ENCODE data around the gene UBAC2. TPM values are rescaled to one million over a fixed set of nuclear protein-coding genes. Genes with fewer than 3 reads are reported as not detected.

Gene UBAC2
- total and polyA plus RNA-seq, 2 donors (not counting 3 experiments of a cell fraction or from before 2014, with no cell fraction given): 45.7 to 54.4 TPM

DNA sequence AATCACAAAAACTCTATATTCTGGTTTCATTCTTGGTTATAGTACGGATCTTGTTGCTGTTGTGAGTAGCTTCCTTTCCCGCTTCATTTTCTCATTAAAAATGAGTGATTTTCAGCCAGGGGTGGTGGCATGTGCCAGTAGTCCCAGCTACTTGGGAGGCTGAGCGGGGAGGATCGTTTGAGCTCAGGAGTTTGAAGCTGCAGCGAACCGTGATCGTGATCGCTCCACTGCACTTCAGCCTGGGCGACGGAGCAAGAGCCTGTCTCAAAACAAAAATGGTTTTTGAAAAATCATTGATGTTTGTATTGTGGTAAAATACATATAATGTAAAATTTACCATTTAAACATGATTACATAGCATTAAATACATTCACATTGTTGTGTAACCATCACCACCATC lies 229.0 kb downstream of the UBAC2 start:
- H3K4me3 ChIP-seq (replicated peaks in 1 of 3; ENCODE audit: insufficient read depth in 1 of 3, low read depth in 1 of 3, low read length in 3 of 3): no peak overlapping the region
- DNase-seq (ENCODE audit: low read depth, low spot score): no peak
- TF ChIP-seq JUN (IDR thresholded peaks at IDR 0.05; ENCODE audit: borderline replicate concordance, insufficient read depth, insufficient read length, low read depth) (no peak), POLR2AphosphoS5 (IDR thresholded peaks at IDR 0.05; ENCODE audit: insufficient read depth, low read depth, low read length) (no peak), GATA2 (IDR thresholded peaks at IDR 0.05; ENCODE audit: insufficient read depth, insufficient read length, low read depth, low read length) (no peak), POLR2A (IDR thresholded peaks at IDR 0.05; ENCODE audit: low read depth, low read length) (no peak), CTCF (IDR thresholded peaks at IDR 0.05; ENCODE audit: extremely low read depth in 1 of 2, insufficient read depth in 1 of 2, low read depth in 1 of 2, low read length in 2 of 2) (no peak), FOS (IDR thresholded peaks at IDR 0.05; ENCODE audit: borderline replicate concordance, insufficient read depth, low read length) (no peak), MYC (IDR thresholded peaks at IDR 0.05; ENCODE audit: low read depth, low read length) (no peak), EZH2 (IDR thresholded peaks at IDR 0.05; ENCODE audit: borderline replicate concordance, low read depth, low read length, severe bottlenecking) (no peak)
- TF ChIP-seq, protein P1, sequence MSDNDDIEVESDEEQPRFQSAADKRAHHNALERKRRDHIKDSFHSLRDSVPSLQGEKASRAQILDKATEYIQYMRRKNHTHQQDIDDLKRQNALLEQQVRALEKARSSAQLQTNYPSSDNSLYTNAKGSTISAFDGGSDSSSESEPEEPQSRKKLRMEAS (IDR thresholded peaks at IDR 0.05; ENCODE audit: insufficient read depth, insufficient read length): no peak
- intact Hi-C loops (cut with micrococcal nuclease): loop anchor here (10.0 kb wide), 1 partner anchor 225 kb away; the partner anchor contains the start of gene UBAC2
- H3K36me3 ChIP-seq (ENCODE audit: control insufficient read depth in 2 of 2, extremely low read depth in 1 of 2, insufficient read depth in 2 of 2, low read length in 2 of 2): no peaks in the 10 kb centered on the region
- H3K9me3 ChIP-seq (replicated peaks; ENCODE audit: control insufficient read depth, insufficient read depth, low read length): no peaks in the 10 kb centered on the region
- H3K9ac ChIP-seq (replicated peaks; ENCODE audit: extremely low read depth, insufficient read depth, low read length): no peak overlapping the region
- dilution Hi-C loops (cut with MboI; ENCODE audit: extremely low pct_ligation_motif_present, low sequenced_read_pairs): no loop called here
- no peak for FAIRE-seq
- H4K20me1 ChIP-seq (replicated peaks; ENCODE audit: control insufficient read depth, extremely low read depth, insufficient read depth, low read length): no peaks in the 10 kb centered on the region
- H3K27ac ChIP-seq (ENCODE audit: insufficient read depth, low read depth, low read length): no peak overlapping the region
- ChIA-PET CTCF (interaction anchor here (1.1 kb wide), 1 partner anchor 160 kb away, joined by 3 read pairs; no protein-coding TSS in a partner anchor), POLR2A (no interaction called here)
- H2AFZ ChIP-seq (ENCODE audit: low read depth, low read length): no peak overlapping the region
- no peaks in the 10 kb centered on the region for H3K79me2 ChIP-seq (ENCODE audit: control insufficient read depth, insufficient read depth, low read length)
- peaks cover 0 to 2% of the 10 kb centered on the region in 2 experiments for H3K27me3 ChIP-seq (ENCODE audit: control insufficient read depth in 2 of 2, insufficient read depth in 2 of 2, low read length in 2 of 2)
- no TSS peak for BruUV-seq (replicated peaks)
- no peak overlapping the region for H3K4me2 ChIP-seq (ENCODE audit: insufficient read depth, low read length)
- H3K9me1 ChIP-seq (replicated peaks; ENCODE audit: control insufficient read depth, extremely low read depth, insufficient read depth, low read length): no peaks in the 10 kb centered on the region
- peaks cover 9% of the 10 kb centered on the region for H3K4me1 ChIP-seq (ENCODE audit: control insufficient read depth, extremely low read depth, insufficient read depth, low read length)
